ENCODE results near the gene LRFN2.

DNA sequence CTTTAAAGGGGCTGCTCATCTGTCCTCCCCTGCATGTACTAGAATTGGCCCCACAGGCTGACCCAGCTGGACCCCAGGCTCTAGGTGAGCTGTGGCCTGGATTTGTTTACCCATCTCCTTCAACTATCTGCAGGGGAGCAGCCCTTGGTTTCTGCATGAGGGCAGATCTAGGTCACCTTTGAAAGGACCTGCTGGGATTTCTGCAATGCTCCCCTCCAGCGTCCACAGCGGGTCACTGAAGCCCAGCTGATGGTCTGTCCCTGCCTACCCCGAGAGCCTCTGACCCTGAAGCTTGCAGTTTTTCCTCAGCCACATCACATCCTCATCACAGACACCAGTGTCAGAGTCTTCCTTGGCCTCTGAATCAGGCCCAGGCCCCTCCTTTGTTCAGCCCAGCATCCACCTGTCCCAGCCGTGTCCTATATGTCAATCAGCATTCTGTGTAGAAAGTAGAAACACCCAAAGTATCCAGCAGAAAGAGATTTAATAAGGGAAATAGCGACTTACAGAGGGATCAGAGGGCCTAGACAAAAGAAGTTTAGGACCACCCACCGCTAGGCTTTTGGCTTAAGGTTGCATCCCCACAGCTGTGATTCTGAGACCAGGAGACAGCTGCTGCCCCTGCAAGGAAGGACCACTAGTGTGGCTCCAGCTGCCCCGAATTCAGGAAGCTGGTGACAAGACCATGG is 243.1 kb downstream of the LRFN2 start:
- TF ChIP-seq POLR2A (IDR thresholded peaks at IDR 0.05) (no peak), CTCF (IDR thresholded peaks at IDR 0.05) (no peak), POLR2AphosphoS5 (IDR thresholded peaks at IDR 0.05) (no peak)

Data from prostate gland (tissue), 2 donors.